Neural crest cell (in vitro differentiated cells): ENCODE data around the gene LRRC18. TPM values are rescaled to one million over a fixed set of nuclear protein-coding genes. Genes with fewer than 3 reads are reported as not detected.

Experiments
- DNase-seq: peaks from one replicate; pipeline ENCODE4 v3.0.0; 2021; ENCODE audit warnings: low read depth, mixed read lengths, low spot score
- H3K27ac Mint-ChIP-seq: one replicate; pipeline ENCODE4 v1.8.0; 2021; ENCODE audit warnings: mild to moderate bottlenecking, mixed read lengths; ENCODE audit not compliant: unreplicated experiment
- H3K27me3 Mint-ChIP-seq: 2 replicates; pipeline ENCODE4 v1.8.0; 2021; ENCODE audit warnings: low read depth, mild to moderate bottlenecking, mixed read lengths
- H3K36me3 Mint-ChIP-seq: 2 replicates; pipeline ENCODE4 v1.8.0; 2021; ENCODE audit warnings: low read depth, mild to moderate bottlenecking, mixed read lengths
- H3K4me1 Mint-ChIP-seq: 2 replicates; pipeline ENCODE4 v1.8.0; 2021; ENCODE audit warnings: mixed read lengths
- H3K4me3 Mint-ChIP-seq: one replicate; pipeline ENCODE4 v1.8.0; 2021; ENCODE audit warnings: mild to moderate bottlenecking, mixed read lengths
- H3K9me3 Mint-ChIP-seq: 2 replicates; pipeline ENCODE4 v1.8.0; 2021; ENCODE audit warnings: mixed read lengths
- total RNA-seq: library from RNA; stranded (reverse); gene quantifications from 2 replicates; pipeline ENCODE4 v1.2.1, GENCODE V29; 2021
- TF ChIP-seq, protein P1 (sequence below): fragments of 200-600 bp; sonication (generic); conservative IDR thresholded peaks from 2 replicates; pipeline ENCODE4 v1.5.0; 2021; ENCODE audit warnings: antibody characterized with exemption, mild to moderate bottlenecking

Gene LRRC18
- total RNA-seq, 1 donor from 2014 or later = not detected

DNA sequence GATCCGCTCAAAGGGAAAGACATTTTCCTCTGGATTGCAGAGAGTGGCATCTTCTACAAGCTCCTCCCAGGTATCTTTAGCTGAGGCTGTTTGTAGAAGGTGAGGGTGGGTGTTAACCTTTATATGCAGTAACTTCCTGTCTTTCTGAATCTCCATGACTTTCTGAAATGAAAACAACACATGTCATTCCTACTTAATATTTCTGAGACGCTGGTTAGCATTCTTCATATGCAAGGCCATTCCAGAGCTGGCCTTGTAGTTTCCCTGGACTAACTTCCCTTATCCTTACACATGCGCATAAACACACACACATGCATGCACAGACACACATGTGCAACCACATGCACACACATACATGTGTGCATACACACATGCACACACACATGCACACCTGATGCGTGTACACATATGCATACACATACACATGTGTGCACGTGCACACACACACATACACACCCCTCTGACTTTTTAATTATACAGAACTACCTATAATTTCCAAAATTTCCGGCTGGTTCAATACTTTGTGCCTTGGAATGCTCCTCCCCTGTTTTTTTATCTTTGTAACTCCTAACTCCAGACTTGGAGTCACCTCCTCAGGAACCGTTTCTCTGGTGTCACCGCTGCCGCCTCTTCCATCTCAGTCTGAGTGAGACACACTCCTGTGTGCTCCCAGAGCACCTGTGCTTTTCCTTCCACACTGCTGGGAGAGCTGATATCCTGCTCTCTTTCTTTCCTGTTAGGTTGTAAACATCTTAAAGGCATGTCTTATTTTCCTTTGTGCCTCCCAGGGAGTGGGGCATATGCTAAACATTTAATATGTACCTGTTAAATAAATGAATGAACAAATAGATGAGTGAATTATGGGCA, 55.2 kb downstream of the LRRC18 start:
- Mint-ChIP-seq H3K27me3 (peaks cover 6% of the 10 kb centered on the region), H3K4me3 (no peak overlapping the region), H3K4me1 (no peaks in the 10 kb centered on the region), H3K27ac (no peak overlapping the region), H3K36me3 (no peaks in the 10 kb centered on the region), H3K9me3 (no peaks in the 10 kb centered on the region)
- TF ChIP-seq, protein P1, sequence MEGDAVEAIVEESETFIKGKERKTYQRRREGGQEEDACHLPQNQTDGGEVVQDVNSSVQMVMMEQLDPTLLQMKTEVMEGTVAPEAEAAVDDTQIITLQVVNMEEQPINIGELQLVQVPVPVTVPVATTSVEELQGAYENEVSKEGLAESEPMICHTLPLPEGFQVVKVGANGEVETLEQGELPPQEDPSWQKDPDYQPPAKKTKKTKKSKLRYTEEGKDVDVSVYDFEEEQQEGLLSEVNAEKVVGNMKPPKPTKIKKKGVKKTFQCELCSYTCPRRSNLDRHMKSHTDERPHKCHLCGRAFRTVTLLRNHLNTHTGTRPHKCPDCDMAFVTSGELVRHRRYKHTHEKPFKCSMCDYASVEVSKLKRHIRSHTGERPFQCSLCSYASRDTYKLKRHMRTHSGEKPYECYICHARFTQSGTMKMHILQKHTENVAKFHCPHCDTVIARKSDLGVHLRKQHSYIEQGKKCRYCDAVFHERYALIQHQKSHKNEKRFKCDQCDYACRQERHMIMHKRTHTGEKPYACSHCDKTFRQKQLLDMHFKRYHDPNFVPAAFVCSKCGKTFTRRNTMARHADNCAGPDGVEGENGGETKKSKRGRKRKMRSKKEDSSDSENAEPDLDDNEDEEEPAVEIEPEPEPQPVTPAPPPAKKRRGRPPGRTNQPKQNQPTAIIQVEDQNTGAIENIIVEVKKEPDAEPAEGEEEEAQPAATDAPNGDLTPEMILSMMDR = no peak
- no peak for DNase-seq

DNA sequence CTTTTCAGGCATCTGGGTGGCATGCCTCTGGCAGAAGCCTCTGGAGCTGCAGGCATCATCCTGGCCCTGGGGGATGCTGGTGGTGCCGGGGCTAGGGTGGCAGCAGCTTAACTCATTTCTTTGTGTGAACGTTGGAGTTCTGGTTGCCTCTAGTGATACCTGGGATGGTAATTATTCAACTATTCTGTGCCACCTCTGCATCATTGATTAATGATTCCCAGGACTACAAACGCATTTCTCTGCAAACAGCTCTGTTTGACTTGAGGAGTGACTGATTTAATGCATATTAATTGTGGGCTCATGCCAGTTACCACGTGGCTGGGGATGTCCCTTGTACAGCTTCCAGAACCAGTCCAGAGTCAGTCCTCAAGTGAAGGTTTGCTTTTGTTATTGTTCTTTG, 55.9 kb downstream of the LRRC18 start:
- Mint-ChIP-seq H3K9me3 (no peaks in the 10 kb centered on the region), H3K27me3 (peaks cover 4% of the 10 kb centered on the region), H3K27ac (no peak overlapping the region), H3K4me3 (no peak overlapping the region), H3K36me3 (no peaks in the 10 kb centered on the region), H3K4me1 (no peaks in the 10 kb centered on the region)
- TF ChIP-seq, protein P1 = no peak
- no peak for DNase-seq

DNA sequence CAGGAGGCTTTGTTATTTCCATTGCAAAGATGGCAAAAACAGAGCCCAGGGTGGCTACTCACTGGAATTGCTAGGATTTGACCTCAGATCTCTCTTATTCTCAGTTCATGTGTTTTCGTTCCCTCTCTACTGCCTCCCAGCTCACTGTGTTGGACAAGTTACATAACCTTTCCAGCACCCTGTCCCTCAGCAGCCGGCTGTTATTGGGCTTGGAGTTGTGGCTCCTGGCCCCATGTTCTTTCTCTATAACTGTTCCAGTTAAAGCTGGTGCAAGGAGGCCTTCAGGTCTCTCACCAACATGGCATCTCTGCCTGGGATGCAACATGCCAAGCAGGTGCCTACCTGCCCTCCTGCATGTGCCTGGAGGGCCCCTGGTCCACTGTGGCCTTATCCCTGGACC, 56.8 kb downstream of the LRRC18 start:
- no peaks in the 10 kb centered on the region for H3K9me3 Mint-ChIP-seq
- no peaks in the 10 kb centered on the region for H3K36me3 Mint-ChIP-seq
- no peak for DNase-seq
- H3K27ac Mint-ChIP-seq = no peak overlapping the region
- TF ChIP-seq, protein P1 = no peak
- H3K4me1 Mint-ChIP-seq = no peaks in the 10 kb centered on the region
- H3K27me3 Mint-ChIP-seq = peaks cover 4% of the 10 kb centered on the region
- no peak overlapping the region for H3K4me3 Mint-ChIP-seq

DNA sequence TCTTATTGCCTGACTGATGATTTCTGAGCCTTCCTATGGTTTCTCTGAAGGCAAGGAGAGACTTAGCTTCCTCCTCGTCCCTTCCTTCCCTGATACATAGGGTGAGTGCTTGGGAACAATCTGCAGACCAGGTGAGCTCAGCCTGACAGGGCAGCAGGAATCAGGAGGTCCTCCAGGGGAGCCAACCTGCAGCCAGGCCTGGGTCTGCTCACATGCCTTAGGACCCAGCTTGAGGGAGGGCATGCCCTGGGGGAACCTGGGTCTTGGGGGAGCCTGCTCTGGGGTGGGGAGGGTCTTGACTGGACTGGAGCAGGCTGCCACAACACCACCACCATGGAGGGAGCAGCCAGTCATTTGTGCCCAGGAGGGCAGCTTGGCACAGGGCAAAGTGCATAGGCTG, 57.7 kb downstream of the LRRC18 start:
- DNase-seq = no peak
- H3K36me3 Mint-ChIP-seq = no peaks in the 10 kb centered on the region
- no peak overlapping the region for H3K27ac Mint-ChIP-seq
- H3K4me1 Mint-ChIP-seq = no peaks in the 10 kb centered on the region
- TF ChIP-seq, protein P1 = no peak
- H3K4me3 Mint-ChIP-seq = no peak overlapping the region
- no peaks in the 10 kb centered on the region for H3K9me3 Mint-ChIP-seq
- H3K27me3 Mint-ChIP-seq = peaks cover 4% of the 10 kb centered on the region

DNA sequence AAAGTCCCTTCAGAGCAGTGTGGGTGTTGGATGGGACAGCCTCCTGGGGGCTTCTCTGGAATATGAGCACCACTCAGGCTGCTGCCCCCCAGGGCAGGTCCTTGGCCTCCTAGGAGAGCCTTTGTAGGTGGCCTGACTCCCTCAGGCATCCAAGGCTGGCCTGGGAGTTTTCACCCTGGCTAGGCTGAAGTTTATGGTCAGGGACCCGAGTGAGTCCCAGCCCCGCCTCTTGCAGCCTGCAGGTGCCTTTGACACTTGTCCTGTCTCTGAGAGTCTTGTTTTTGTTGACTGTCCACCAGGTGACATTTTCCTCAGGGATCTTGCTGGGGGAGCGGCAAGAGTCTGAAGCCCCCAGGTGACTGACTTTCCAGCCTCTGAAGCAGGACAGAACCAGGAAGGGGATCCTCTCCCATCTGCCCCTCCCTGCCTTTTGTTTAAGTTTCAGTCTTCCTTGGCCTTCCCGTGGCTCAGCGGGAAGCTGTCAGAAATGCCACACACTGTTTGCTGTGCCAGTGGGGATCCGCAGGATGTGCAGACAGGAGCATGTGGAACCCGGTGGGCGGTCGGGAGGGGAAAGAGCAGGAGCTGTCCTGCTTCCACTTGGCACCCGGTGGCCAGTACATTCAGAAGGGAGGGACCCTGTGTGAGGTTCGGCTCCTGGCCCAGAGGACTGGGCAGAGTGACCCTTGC, 59.5 kb downstream of the LRRC18 start:
- Mint-ChIP-seq H3K27ac (no peak overlapping the region), H3K4me3 (no peak overlapping the region), H3K27me3 (peaks cover 4% of the 10 kb centered on the region), H3K9me3 (no peaks in the 10 kb centered on the region), H3K36me3 (no peaks in the 10 kb centered on the region), H3K4me1 (no peaks in the 10 kb centered on the region)
- no peak for DNase-seq
- TF ChIP-seq, protein P1 = no peak
